CD14-positive monocyte (primary cell): ENCODE measurements around the gene EFCAB13. TPM values are rescaled to one million over a fixed set of nuclear protein-coding genes. Genes with fewer than 3 reads are reported as not detected.
A peak's percentile ranks its signal among the peaks of the same experiment; 100 is the strongest.

Experiments
- DNase-seq, 3 donors: peaks; one replicate each; pipeline ENCODE4 v3.0.0-alpha.2; 2011 to 2022
- H2AFZ ChIP-seq: 2 replicates; pipeline ENCODE4 v1.6.0; 2012; ENCODE audit warnings: mild to moderate bottlenecking, low read depth, low read length, inconsistent platforms; ENCODE audit not compliant: insufficient read depth, poor library complexity, severe bottlenecking
- H3K27ac ChIP-seq, 2 donors: 1 replicate in 1 of 2; 2 replicates in 1 of 2; pipeline ENCODE4 v1.5.1; 2012 to 2013; ENCODE audit warnings: low read length in 2 of 2, control low read depth in 1 of 2, inconsistent platforms in 1 of 2, low read depth in 1 of 2, mild to moderate bottlenecking in 1 of 2
- H3K27me3 ChIP-seq, 2 donors: one replicate each; pipeline versions ENCODE4 v1.6.0 to v1.6.1; 2011 to 2013; ENCODE audit warnings: low read length in 2 of 2; ENCODE audit not compliant: control insufficient read depth in 2 of 2, insufficient read depth in 2 of 2
- H3K36me3 ChIP-seq, 2 donors: replicated peaks in 1 of 2; 1 replicate in 1 of 2; 2 replicates in 1 of 2; pipeline versions ENCODE4 v1.5.1 to v1.6.1; 2012 to 2013; ENCODE audit warnings: low read length in 2 of 2, control low read depth in 1 of 2, inconsistent platforms in 1 of 2, mild to moderate bottlenecking in 1 of 2; ENCODE audit not compliant: insufficient read depth in 2 of 2, control insufficient read depth in 1 of 2
- H3K4me1 ChIP-seq, 2 donors: 1 replicate in 1 of 2; 2 replicates in 1 of 2; pipeline versions ENCODE4 v1.5.1 to v1.6.1; 2012 to 2013; ENCODE audit warnings: low read length in 2 of 2, control low read depth in 1 of 2, inconsistent platforms in 1 of 2, mild to moderate bottlenecking in 1 of 2, moderate library complexity in 1 of 2; ENCODE audit not compliant: insufficient read depth in 2 of 2, control insufficient read depth in 1 of 2
- H3K4me2 ChIP-seq: replicated peaks from 2 replicates; pipeline ENCODE3; 2012; ENCODE audit warnings: low read length, moderate library complexity, mild to moderate bottlenecking; ENCODE audit not compliant: poor library complexity, severe bottlenecking; ENCODE audit errors: extremely low read depth
- H3K4me3 ChIP-seq, 3 experiments: fragments of 200-600 bp in 1 of 3; sonication (generic) in 1 of 3; replicated peaks in 1 of 3; 1 replicate in 2 of 3; 2 replicates in 1 of 3; pipeline ENCODE4 v1.5.1; 2011 to 2013; ENCODE audit warnings: low read length in 3 of 3, mild to moderate bottlenecking in 3 of 3, control low read depth in 2 of 3, low read depth in 2 of 3, inconsistent platforms in 1 of 3, moderate library complexity in 1 of 3
- H3K79me2 ChIP-seq: 2 replicates; pipeline ENCODE4 v1.6.0; 2012; ENCODE audit warnings: mild to moderate bottlenecking, control low read depth, inconsistent platforms, low read length, moderate library complexity; ENCODE audit not compliant: insufficient read depth
- H3K9ac ChIP-seq: 2 replicates; pipeline ENCODE4 v1.6.0; 2017; ENCODE audit warnings: low read length, mild to moderate bottlenecking; ENCODE audit not compliant: insufficient read depth, poor library complexity, severe bottlenecking
- H3K9me3 ChIP-seq, 2 donors: replicated peaks in 1 of 2; 1 replicate in 1 of 2; 2 replicates in 1 of 2; pipeline versions ENCODE4 v1.5.1 to v1.6.1; 2012 to 2013; ENCODE audit warnings: low read length in 2 of 2, control low read depth in 1 of 2; ENCODE audit not compliant: control insufficient read depth in 1 of 2, insufficient read depth in 1 of 2
- H4K20me1 ChIP-seq: 2 replicates; pipeline ENCODE4 v1.6.0; 2012; ENCODE audit warnings: mild to moderate bottlenecking, low read length, control low read depth, moderate library complexity; ENCODE audit not compliant: insufficient read depth
- H3K27ac Mint-ChIP-seq, 7 donors: one replicate each; pipeline ENCODE4 v1.8.0; 2020; ENCODE audit warnings: mild to moderate bottlenecking in 7 of 7, mixed read lengths in 7 of 7, moderate library complexity in 6 of 7, inconsistent platforms in 2 of 7
- H3K27me3 Mint-ChIP-seq, 3 donors: one replicate each; pipeline ENCODE4 v1.8.0; 2021 to 2022; ENCODE audit warnings: low read depth in 3 of 3, mild to moderate bottlenecking in 3 of 3, mixed read lengths in 3 of 3, moderate library complexity in 3 of 3, inconsistent platforms in 1 of 3
- H3K36me3 Mint-ChIP-seq, 2 donors: one replicate each; pipeline ENCODE4 v1.8.0; 2020; ENCODE audit warnings: mixed read lengths in 2 of 2, inconsistent platforms in 1 of 2, mild to moderate bottlenecking in 1 of 2
- H3K4me1 Mint-ChIP-seq: one replicate; pipeline ENCODE4 v1.8.0; 2020; ENCODE audit warnings: mild to moderate bottlenecking, mixed read lengths
- H3K4me3 Mint-ChIP-seq, 2 donors: one replicate each; pipeline ENCODE4 v1.8.0; 2020; ENCODE audit warnings: mild to moderate bottlenecking in 2 of 2, mixed read lengths in 2 of 2, moderate library complexity in 1 of 2
- H3K9me3 Mint-ChIP-seq, 7 donors: one replicate each; pipeline ENCODE4 v1.8.0; 2020 to 2022; ENCODE audit warnings: mixed read lengths in 7 of 7, mild to moderate bottlenecking in 6 of 7, moderate library complexity in 6 of 7, inconsistent platforms in 2 of 7
- WGBS: methylation state at CpG from one replicate; pipeline ENCODE4 v1.1.5; 2013; ENCODE audit warnings: missing lambda C conversion rate; ENCODE audit not compliant: insufficient coverage; 5-methylcytosine and 5-hydroxymethylcytosine counted together
- intact Hi-C, 2 donors: fragments of 100-400 bp; cut with micrococcal nuclease; formaldehyde crosslinking; loops; one replicate each; pipeline versions ENCODE4 v1.15.0 to v1.15.1; 2023
- polyA plus RNA-seq, 3 donors: library from polyadenylated mRNA; depleted of rRNA in 1 of 3; unstranded in 2 of 3; stranded (reverse) in 1 of 3; fragments of 300-500 nt in 2 of 3; fragments of >200 nt in 1 of 3; fragmentation: Illumina TruSeq in 2 of 3; gene quantifications; 1 replicate in 2 of 3; 2 replicates in 1 of 3; pipeline ENCODE4 v1.2.3, GENCODE V29; 2012 to 2021
- TF ChIP-seq, protein P1 (sequence below): fragments of 200-600 bp; IDR thresholded peaks from one replicate; pipeline ENCODE4 v1.8.0; 2022; ENCODE audit warnings: antibody characterized with exemption, mild to moderate bottlenecking

EFCAB13 gene
- polyA plus RNA-seq, 3 donors: 1.0 to 5.7 (median 3.5) TPM

GRCh38 chr17:47324224-47325020, 667 bp downstream of the EFCAB13 start:
- Histone ChIP-seq H3K27ac (peak overlapping the region; percentile 86 to 97), H3K27me3 (peaks cover 5 to 13% of the 10 kb centered on the region in 2 donors), H3K9ac (peak overlapping the region; percentile 84), H3K9me3 (peaks cover 0 to 6% of the 10 kb centered on the region in 2 donors), H3K79me2 (no peaks in the 10 kb centered on the region), H4K20me1 (no peaks in the 10 kb centered on the region), H2AFZ (peak overlapping the region; percentile 95), H3K36me3 (no peaks in the 10 kb centered on the region), H3K4me2 (peak overlapping the region; percentile 95), H3K4me3 (peak overlapping the region; percentile 50 to 89 (median 86)), H3K4me1 (peaks cover 12 to 24% of the 10 kb centered on the region in 2 donors)
- peaks cover 18% of the 10 kb centered on the region for H3K4me1 Mint-ChIP-seq
- peaks cover 3 to 19% (median 15%) of the 10 kb centered on the region in 3 donors for H3K27me3 Mint-ChIP-seq
- TF ChIP-seq, protein P1, sequence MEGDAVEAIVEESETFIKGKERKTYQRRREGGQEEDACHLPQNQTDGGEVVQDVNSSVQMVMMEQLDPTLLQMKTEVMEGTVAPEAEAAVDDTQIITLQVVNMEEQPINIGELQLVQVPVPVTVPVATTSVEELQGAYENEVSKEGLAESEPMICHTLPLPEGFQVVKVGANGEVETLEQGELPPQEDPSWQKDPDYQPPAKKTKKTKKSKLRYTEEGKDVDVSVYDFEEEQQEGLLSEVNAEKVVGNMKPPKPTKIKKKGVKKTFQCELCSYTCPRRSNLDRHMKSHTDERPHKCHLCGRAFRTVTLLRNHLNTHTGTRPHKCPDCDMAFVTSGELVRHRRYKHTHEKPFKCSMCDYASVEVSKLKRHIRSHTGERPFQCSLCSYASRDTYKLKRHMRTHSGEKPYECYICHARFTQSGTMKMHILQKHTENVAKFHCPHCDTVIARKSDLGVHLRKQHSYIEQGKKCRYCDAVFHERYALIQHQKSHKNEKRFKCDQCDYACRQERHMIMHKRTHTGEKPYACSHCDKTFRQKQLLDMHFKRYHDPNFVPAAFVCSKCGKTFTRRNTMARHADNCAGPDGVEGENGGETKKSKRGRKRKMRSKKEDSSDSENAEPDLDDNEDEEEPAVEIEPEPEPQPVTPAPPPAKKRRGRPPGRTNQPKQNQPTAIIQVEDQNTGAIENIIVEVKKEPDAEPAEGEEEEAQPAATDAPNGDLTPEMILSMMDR: no peak
- intact Hi-C loops: no loop called here
- H3K4me3 Mint-ChIP-seq: peak overlapping the region; percentile 99
- WGBS: 0% methylated on average over 12 of the region's 28 CpGs
- peak overlapping the region; percentile 98 to 100 (median 99) for H3K27ac Mint-ChIP-seq
- peaks cover 0 to 11% (median 6%) of the 10 kb centered on the region in 7 donors for H3K9me3 Mint-ChIP-seq
- peaks cover 4 to 5% of the 10 kb centered on the region in 2 donors for H3K36me3 Mint-ChIP-seq
- peak; percentile 56 to 79 (median 64) for DNase-seq

- Histone ChIP-seq H3K79me2 (no peaks in the 10 kb centered on the region), H3K36me3 (no peaks in the 10 kb centered on the region), H3K4me1 (peaks cover 12 to 24% of the 10 kb centered on the region in 2 donors), H4K20me1 (no peaks in the 10 kb centered on the region), H3K4me3 (peak overlapping the region in 1 of 3 experiments; percentile 86), H3K4me2 (peak overlapping the region; percentile 95), H3K9me3 (peaks cover 0 to 6% of the 10 kb centered on the region in 2 donors), H3K9ac (peak overlapping the region; percentile 84), H2AFZ (peak overlapping the region; percentile 95), H3K27ac (peak overlapping the region; percentile 86 to 97), H3K27me3 (peaks cover 5 to 13% of the 10 kb centered on the region in 2 donors)
- no peak for DNase-seq
- intact Hi-C loops: no loop called here
- Mint-ChIP-seq H3K4me3 (peak overlapping the region; percentile 99), H3K4me1 (peaks cover 18% of the 10 kb centered on the region), H3K36me3 (peaks cover 6 to 10% of the 10 kb centered on the region in 2 donors), H3K27ac (peak overlapping the region; percentile 83 to 100 (median 99)), H3K9me3 (peaks cover 0 to 11% (median 6%) of the 10 kb centered on the region in 7 donors), H3K27me3 (peaks cover 3 to 19% (median 15%) of the 10 kb centered on the region in 3 donors)
- 100% methylated on average over 1 of the region's 1 CpG for whole genome bisulfite sequencing
- TF ChIP-seq, protein P1: no peak
These were observed 1.4 kb downstream of the EFCAB13 start for GRCh38 chr17:47325176-47325575.
